ENCODE results near the gene LMO3.

The LMO3 gene

GRCh38 chr12:16606117-16606200 lies at the start of gene LMO3:
LMO3 (minus strand) TSS chr12:16606162; CDS start chr12:16600860, 5,302 bp downstream.
- no peak within 1 kb of the TSS; the same call in 1 of the 2 replicates for H3K4me3 ChIP-seq (ENCODE audit: control insufficient read depth, low read depth, low read length)

GRCh38 chr12:16636435-16637055 lies 30.6 kb upstream of the LMO3 start:
- H3K4me3 ChIP-seq (ENCODE audit: control insufficient read depth, low read depth, low read length), result no peak overlapping the region
- TF ChIP-seq CTCF (IDR thresholded peaks at IDR 0.05; ENCODE audit: control insufficient read depth, insufficient read depth, low read depth, low read length, missing control alignments), result no peak
- DNase-seq (ENCODE audit: low read depth), result no peak

More at GRCh38 chr12:16606117-16606200, at the start of gene LMO3:
- DNase-seq (ENCODE audit: low read depth), result no peak
- no peak for TF ChIP-seq CTCF (IDR thresholded peaks at IDR 0.05; ENCODE audit: control insufficient read depth, insufficient read depth, low read depth, low read length, missing control alignments)

GRCh38 chr12:16634786-16635185 lies 28.8 kb upstream of the LMO3 start:
- no peak overlapping the region for H3K4me3 ChIP-seq (ENCODE audit: control insufficient read depth, low read depth, low read length)
- DNase-seq (ENCODE audit: low read depth), result no peak
- no peak for TF ChIP-seq CTCF (IDR thresholded peaks at IDR 0.05; ENCODE audit: control insufficient read depth, insufficient read depth, low read depth, low read length, missing control alignments)

GRCh38 chr12:16626991-16627390 lies 21.0 kb upstream of the LMO3 start:
- H3K4me3 ChIP-seq (ENCODE audit: control insufficient read depth, low read depth, low read length), result no peak overlapping the region
- TF ChIP-seq CTCF (IDR thresholded peaks at IDR 0.05; ENCODE audit: control insufficient read depth, insufficient read depth, low read depth, low read length, missing control alignments), result no peak
- DNase-seq (ENCODE audit: low read depth), result no peak

GRCh38 chr12:16622338-16622737 lies 16.4 kb upstream of the LMO3 start:
- no peak for TF ChIP-seq CTCF (IDR thresholded peaks at IDR 0.05; ENCODE audit: control insufficient read depth, insufficient read depth, low read depth, low read length, missing control alignments)
- DNase-seq (ENCODE audit: low read depth), result no peak
- H3K4me3 ChIP-seq (ENCODE audit: control insufficient read depth, low read depth, low read length), result no peak overlapping the region

- no peak for DNase-seq (ENCODE audit: low read depth)
- H3K4me3 ChIP-seq (ENCODE audit: control insufficient read depth, low read depth, low read length), result no peak overlapping the region
- TF ChIP-seq CTCF (IDR thresholded peaks at IDR 0.05; ENCODE audit: control insufficient read depth, insufficient read depth, low read depth, low read length, missing control alignments), result no peak
Observed at GRCh38 chr12:16619537-16619936, 13.6 kb upstream of the LMO3 start.

GRCh38 chr12:16618256-16618655 lies 12.3 kb upstream of the LMO3 start:
- no peak for DNase-seq (ENCODE audit: low read depth)
- TF ChIP-seq CTCF (IDR thresholded peaks at IDR 0.05; ENCODE audit: control insufficient read depth, insufficient read depth, low read depth, low read length, missing control alignments), result no peak
- H3K4me3 ChIP-seq (ENCODE audit: control insufficient read depth, low read depth, low read length), result no peak overlapping the region

Measured in AG09309 (cell line).